Measurements from ENCODE around the gene GIPC3.

The GIPC3 gene

GRCh38 chr19:3615524-3616135, 30.4 kb downstream of the GIPC3 start:
- no peaks in the 10 kb centered on the region for H3K4me1 ChIP-seq (ENCODE audit: low read length)
- no peak for TF ChIP-seq CTCF (IDR thresholded peaks at IDR 0.05; ENCODE audit: low read depth, low read length)
- TF ChIP-seq EZH2phosphoT487 (IDR thresholded peaks at IDR 0.05; ENCODE audit: low read depth) = no peak
- H3K9ac ChIP-seq (ENCODE audit: low read length) = no peak overlapping the region
- no peaks in the 10 kb centered on the region for H3K27me3 ChIP-seq (ENCODE audit: low read depth, low read length)
- no peaks in the 10 kb centered on the region for H3K9me3 ChIP-seq (ENCODE audit: insufficient read depth, low read length)
- H3K4me2 ChIP-seq (ENCODE audit: low read length) = no peak overlapping the region
- peaks cover 15% of the 10 kb centered on the region for H3K36me3 ChIP-seq (replicated peaks; ENCODE audit: low read depth, low read length)
- H3K79me2 ChIP-seq (ENCODE audit: low read length) = no peaks in the 10 kb centered on the region
- no peaks in the 10 kb centered on the region for H4K20me1 ChIP-seq (ENCODE audit: insufficient read depth, low read length)
- no peak overlapping the region for H2AFZ ChIP-seq (ENCODE audit: low read depth, low read length)
- no peak overlapping the region for H3K4me3 ChIP-seq (ENCODE audit: low read length)
- H3K27ac ChIP-seq (ENCODE audit: low read length) = no peak overlapping the region

GRCh38 chr19:3617463-3617862, 32.2 kb downstream of the GIPC3 start:
- H3K4me3 ChIP-seq (ENCODE audit: low read length) = no peak overlapping the region

GRCh38 chr19:3618144-3618810, 33.0 kb downstream of the GIPC3 start:
- Histone ChIP-seq H3K79me2 (ENCODE audit: low read length) (no peaks in the 10 kb centered on the region), H3K36me3 (replicated peaks; ENCODE audit: low read depth, low read length) (peaks cover 17% of the 10 kb centered on the region), H2AFZ (ENCODE audit: low read depth, low read length) (no peak overlapping the region), H3K27me3 (ENCODE audit: low read depth, low read length) (no peaks in the 10 kb centered on the region), H3K4me2 (ENCODE audit: low read length) (no peak overlapping the region), H4K20me1 (ENCODE audit: insufficient read depth, low read length) (no peaks in the 10 kb centered on the region), H3K4me3 (ENCODE audit: low read length) (no peak overlapping the region), H3K4me1 (ENCODE audit: low read length) (no peaks in the 10 kb centered on the region), H3K9ac (ENCODE audit: low read length) (no peak overlapping the region), H3K9me3 (ENCODE audit: insufficient read depth, low read length) (no peaks in the 10 kb centered on the region), H3K27ac (ENCODE audit: low read length) (no peak overlapping the region)
- TF ChIP-seq EZH2phosphoT487 (IDR thresholded peaks at IDR 0.05; ENCODE audit: low read depth) (no peak), CTCF (IDR thresholded peaks at IDR 0.05; ENCODE audit: low read depth, low read length) (peak; percentile 88)

More at GRCh38 chr19:3617463-3617862, 32.2 kb downstream of the GIPC3 start:
- no peak overlapping the region for H3K9ac ChIP-seq (ENCODE audit: low read length)
- no peaks in the 10 kb centered on the region for H3K9me3 ChIP-seq (ENCODE audit: insufficient read depth, low read length)
- peaks cover 16% of the 10 kb centered on the region for H3K36me3 ChIP-seq (replicated peaks; ENCODE audit: low read depth, low read length)
- no peak overlapping the region for H3K27ac ChIP-seq (ENCODE audit: low read length)
- H3K79me2 ChIP-seq (ENCODE audit: low read length) = no peaks in the 10 kb centered on the region
- no peaks in the 10 kb centered on the region for H3K27me3 ChIP-seq (ENCODE audit: low read depth, low read length)
- H2AFZ ChIP-seq (ENCODE audit: low read depth, low read length) = no peak overlapping the region
- H4K20me1 ChIP-seq (ENCODE audit: insufficient read depth, low read length) = no peaks in the 10 kb centered on the region
- TF ChIP-seq EZH2phosphoT487 (IDR thresholded peaks at IDR 0.05; ENCODE audit: low read depth) (no peak), CTCF (IDR thresholded peaks at IDR 0.05; ENCODE audit: low read depth, low read length) (no peak)
- no peak overlapping the region for H3K4me2 ChIP-seq (ENCODE audit: low read length)
- no peaks in the 10 kb centered on the region for H3K4me1 ChIP-seq (ENCODE audit: low read length)

GRCh38 chr19:3618811-3619630, 33.7 kb downstream of the GIPC3 start:
- Histone ChIP-seq H3K4me2 (ENCODE audit: low read length) (no peak overlapping the region), H3K4me3 (ENCODE audit: low read length) (no peak overlapping the region), H3K9me3 (ENCODE audit: insufficient read depth, low read length) (no peaks in the 10 kb centered on the region), H3K27me3 (ENCODE audit: low read depth, low read length) (no peaks in the 10 kb centered on the region), H3K36me3 (replicated peaks; ENCODE audit: low read depth, low read length) (peaks cover 17% of the 10 kb centered on the region), H3K27ac (ENCODE audit: low read length) (no peak overlapping the region), H3K79me2 (ENCODE audit: low read length) (peaks cover 7% of the 10 kb centered on the region), H2AFZ (ENCODE audit: low read depth, low read length) (no peak overlapping the region), H4K20me1 (ENCODE audit: insufficient read depth, low read length) (0 out of 2 replicates have a peak, but pooled peaks cover under 1% of the 10 kb centered on the region), H3K4me1 (ENCODE audit: low read length) (no peaks in the 10 kb centered on the region), H3K9ac (ENCODE audit: low read length) (no peak overlapping the region)
- TF ChIP-seq EZH2phosphoT487 (IDR thresholded peaks at IDR 0.05; ENCODE audit: low read depth) (no peak), CTCF (IDR thresholded peaks at IDR 0.05; ENCODE audit: low read depth, low read length) (peak; percentile 9; the same call in 1 of the 2 replicates)
